CD4-positive, alpha-beta T cell treated with Interleukin-6 for 4 hours (primary cell): ENCODE data around the gene SPACA7.
"Not testable (repeated sequence)": the region's sequence is repeated elsewhere in the genome, so short reads cannot be mapped to it uniquely, and the experiment has no call there.

Source experiments
- DNase-seq: peaks from one replicate; pipeline ENCODE4 v3.0.0-alpha.2; 2020; ENCODE audit warnings: mixed read lengths

SPACA7 gene

DNA sequence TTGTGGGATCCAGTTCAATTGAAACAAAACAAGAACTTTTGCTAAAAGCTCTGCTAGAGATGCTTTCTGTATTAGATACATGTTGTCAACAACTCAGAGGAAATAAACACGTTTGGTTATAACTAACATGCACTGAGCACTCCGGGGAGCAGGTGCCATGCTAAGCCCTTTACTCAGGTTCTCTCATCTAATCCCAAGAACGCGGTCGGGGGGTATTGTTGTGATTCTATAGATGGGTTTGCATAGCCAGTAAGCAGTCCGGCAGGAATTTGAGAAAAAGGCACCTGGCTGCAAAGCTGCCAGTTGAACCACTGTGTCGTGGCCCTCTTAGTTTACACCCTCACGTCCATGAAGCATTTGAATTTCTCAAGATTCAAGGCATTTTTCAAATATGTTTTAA lies 24.3 kb upstream of the SPACA7 start:
- DNase-seq = no peak

GRCh38 chr13:112353856-112354255 lies 22.3 kb upstream of the SPACA7 start:
- no peak for DNase-seq

DNA sequence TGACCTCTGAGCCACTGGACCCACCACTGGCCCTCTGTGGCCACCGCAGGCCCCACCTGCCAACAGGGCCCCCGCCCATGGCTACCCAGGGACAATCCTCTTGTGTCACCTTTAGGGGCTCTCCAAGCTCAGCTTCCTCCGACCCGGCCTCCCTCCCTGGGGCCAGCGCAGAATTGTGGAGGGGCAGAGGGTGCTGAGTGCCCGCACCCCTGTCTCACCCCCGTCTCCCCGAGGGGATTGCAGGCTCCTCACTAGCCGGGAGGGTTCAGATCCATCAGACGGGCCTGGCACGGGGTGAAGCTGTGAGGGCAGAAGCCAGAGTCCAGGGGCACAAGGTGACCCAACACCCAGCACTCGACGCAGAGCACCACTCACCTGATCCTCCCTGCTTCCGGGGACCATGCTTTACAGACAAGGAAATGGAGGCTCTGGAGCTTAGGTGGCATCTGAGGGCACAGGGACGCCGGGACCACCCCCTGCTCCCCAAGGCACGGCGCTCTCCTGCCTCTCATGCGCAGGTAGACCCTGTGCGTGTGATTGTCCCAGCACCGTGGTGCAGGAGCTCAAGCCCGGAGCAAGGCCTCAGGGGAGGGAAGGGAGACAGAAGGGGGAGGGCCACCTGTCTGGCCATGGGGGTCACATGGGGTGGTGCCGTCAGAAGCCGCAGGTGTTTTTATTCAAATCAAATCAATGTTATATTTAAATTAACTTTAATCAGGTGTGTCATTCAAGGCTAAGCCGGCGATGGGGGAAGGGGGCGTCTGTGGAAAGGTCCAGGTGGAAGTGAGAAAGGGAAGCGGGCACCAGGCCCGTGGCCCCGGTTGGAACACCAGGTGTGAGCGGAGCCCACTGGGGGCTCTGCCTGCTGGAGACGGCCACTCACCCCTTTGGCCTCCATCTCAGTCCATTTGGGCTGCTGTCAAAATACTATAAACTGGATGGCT lies 21.6 kb upstream of the SPACA7 start:
- DNase-seq = no peak

DNA sequence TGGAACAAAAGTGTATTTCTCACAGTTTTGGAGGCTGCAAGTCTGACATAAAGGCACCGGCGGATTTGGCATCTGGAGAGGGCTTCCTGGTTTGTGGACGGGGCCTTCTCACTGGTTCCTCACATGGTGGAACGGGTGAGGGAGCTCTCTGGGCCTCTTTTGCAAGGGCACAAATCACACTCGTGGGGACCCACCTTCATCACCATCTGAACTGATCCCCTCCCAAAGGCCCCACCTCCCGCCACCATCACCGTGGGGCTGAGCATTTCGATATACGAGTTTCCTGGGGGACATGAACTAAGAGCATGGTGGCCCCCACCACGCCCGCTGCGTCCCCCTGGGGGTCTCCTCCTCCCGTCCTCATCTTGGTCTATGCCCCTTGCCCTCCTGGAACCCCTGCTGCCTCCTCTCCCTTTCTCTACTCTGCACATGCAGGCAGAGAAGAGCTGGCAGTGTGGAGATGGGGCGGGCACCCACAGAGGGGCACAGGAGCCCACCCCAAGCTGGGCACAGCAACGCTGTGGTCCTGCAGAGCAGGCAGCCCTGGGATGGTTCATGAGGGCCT lies 20.8 kb upstream of the SPACA7 start:
- no peak for DNase-seq

DNA sequence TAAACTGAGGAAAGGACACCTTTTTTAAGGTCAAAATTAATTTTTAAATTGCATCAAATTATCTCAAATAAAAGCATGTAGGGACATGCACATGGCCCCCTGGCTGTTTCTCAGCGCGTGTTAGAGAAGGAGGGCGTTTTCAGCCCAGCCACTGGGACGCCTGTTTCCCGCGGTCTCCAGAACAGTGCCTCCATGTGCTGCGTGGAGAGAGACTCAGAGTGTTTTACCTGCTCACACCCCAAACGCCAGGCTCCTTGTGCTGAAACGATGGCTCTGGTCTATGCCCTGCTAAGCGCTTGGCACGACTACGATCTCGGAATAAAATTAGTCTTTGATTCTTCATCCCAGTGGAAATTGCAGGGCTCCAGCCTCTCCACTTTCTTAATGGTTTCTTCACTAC lies 20.0 kb upstream of the SPACA7 start:
- DNase-seq = no peak

DNA sequence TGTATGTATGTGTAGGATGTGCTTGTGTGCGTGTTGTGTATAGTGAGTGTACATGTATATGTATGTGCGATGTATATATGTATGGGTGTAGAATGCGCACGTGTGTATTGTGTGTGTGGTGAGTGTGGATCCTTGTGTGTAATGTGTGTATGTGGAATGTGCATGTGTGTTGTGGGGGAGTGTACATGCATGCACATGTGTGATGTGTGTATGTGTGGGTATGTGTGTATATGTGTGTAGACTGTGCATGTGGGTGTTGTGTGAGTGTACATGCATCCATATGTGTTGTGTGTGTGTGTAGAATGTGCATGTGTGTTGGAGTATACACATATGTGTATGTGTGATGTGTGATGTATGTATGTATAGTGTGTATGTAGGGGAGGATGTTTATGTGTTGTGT lies 18.0 kb upstream of the SPACA7 start:
- no peak for DNase-seq

DNA sequence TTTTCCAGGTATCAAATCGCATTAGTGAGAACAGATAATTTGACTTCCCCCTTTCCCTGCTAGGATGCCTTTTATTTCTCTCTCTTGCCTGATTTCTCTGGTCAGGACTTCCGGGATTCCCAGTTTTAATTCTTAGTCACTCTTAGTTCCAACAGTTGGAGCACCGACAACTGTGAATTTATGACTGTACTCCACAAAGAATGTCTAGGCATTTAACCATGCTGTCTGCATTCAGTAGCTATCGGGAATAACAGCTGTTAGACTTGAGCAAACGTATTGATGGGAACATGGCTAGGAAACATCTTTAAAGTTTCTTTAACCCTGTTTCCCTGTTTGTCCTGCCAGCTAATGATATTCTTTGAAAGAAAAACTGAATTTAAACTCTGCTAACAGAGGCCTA lies 14.1 kb upstream of the SPACA7 start:
- DNase-seq = no peak

- no peak for DNase-seq
Measured at GRCh38 chr13:112363867-112364528, 12.2 kb upstream of the SPACA7 start.

DNA sequence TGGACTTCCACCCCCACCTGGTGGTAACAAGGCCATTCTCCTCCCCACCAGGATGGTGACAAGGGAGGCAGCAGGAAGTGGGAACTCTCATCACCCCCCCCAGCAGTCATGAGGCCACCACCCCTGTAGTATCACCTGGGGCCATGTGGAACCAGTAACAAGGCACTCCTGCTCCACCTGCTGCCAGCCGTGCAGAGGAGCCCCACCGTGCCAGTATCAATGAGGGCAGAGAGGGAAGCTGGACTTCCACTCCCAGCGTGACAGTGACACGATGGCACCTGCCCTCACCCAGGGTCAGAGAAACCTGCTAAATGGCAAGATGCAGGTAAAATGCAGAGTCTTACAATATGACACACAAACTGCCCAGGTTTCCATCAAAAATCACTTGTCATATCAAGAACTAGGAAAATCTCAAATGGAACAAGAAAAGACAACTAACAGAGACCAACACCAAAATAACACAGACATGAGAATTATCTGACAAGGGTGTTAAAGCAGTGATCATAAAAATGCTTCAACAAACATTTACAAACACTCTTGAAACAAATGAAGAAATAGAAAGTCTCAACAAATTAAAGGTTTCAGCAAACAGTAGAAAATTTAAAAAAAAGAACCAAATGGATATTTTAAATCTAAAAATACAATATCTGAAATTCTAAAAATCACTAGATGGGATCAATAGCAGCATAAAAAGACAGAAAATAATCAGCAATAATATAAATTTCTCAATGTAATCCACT lies 9.1 kb upstream of the SPACA7 start:
- DNase-seq = no peak

DNA sequence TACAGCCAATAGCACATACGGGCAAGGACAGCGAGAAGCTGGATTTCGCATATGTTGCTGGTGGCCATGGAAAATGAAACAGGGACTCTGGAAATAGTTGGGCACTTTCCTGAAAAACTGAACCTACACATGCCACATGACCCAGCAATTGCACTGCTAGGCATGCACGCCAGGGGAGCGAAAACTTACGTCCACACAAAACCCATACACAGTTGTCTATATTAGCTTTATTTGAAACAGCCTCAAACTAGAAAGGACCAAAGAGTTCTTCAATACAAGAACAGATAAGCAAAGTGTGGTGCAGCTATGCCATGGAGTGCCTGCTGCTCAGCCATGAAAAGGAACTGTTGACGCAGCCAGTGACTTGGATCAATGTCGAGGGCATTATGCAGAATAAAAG lies 7.3 kb upstream of the SPACA7 start:
- no peak for DNase-seq

- DNase-seq = no peak
Measured at GRCh38 chr13:112370311-112370710, 5.8 kb upstream of the SPACA7 start.

DNA sequence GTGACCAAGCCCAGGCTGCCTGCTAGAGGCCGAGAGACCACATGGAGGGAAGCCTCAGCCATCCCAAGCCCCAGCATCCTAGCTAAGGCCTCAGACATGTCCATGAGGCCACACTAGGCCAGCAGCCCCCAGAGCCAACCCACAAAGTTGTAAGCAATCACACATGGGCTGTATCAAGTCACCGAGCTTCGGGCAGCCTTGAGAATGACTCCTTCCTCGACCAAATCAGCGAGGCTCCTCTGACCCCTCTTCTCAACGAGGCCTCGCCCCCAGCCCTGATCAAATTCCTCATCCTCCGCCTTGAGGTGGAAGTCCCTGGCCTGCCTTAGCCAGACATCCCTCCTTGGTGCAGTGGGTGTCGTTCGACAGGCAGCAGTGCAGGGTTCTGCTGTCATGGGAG lies 1.9 kb upstream of the SPACA7 start:
- DNase-seq = no peak

DNA sequence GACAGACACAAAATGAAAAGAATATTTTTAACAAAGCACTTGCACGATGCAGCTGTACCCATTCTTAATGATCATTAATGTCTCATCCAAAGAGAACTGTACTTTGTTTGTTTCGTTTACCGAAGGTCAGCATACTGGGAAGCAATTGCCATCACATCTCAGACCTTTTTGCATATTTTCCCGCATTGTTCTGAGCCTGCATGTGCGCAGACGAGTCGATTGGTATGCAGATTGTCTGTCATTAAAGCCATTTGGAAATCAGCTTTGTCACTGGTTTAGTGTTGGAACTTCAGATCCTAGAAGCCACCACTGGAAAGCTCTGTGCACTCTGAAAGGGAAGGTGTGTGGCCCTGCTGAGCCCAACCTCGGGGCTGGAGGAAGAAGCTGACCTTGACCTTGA lies 15.6 kb downstream of the SPACA7 start:
- no peak for DNase-seq

GRCh38 chr13:112392719-112393118 lies 16.6 kb downstream of the SPACA7 start:
- no peak for DNase-seq

DNA sequence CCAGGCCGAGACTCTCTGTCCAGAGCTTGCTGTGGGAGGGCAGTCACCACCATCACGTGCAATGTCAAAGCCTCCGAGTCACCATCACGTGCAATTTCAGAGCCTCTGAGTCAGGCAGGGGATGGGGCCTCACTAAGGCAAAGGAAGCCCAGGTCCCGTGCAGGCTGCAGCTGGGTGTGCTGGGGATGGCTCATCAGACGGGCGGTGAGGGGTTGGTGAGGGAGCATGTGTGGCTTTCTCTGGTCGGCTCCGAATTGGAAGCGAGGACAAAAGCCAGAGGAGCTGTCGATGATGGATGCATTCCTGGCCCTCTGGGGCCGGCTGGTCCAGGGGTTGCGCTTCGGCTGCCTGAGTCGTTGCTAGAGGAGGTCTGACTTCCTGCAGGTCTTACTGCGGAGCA lies 18.9 kb downstream of the SPACA7 start:
- not testable (repeated sequence) for DNase-seq

GRCh38 chr13:112395941-112396340 lies 19.8 kb downstream of the SPACA7 start:
- DNase-seq = not testable (repeated sequence)

DNA sequence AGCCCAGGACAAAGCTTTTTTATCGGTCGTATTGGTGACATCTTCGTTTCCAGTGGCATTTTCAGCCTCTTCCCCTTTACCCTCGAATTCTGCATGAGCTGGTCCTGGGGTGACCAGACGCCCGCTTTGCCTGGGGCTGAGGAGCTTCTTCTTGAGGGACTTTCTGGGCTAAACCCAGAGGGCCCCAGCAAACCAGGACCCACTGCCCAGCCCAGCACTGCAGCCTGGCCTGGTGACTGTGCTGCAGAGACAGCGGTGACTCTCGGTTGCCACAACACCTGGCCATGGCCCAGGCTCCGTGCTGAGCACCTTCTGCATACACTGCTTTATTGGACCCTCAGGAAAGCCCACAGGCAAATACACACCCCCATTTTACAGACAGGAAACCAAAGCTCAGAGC lies 21.0 kb downstream of the SPACA7 start:
- DNase-seq = no peak

DNA sequence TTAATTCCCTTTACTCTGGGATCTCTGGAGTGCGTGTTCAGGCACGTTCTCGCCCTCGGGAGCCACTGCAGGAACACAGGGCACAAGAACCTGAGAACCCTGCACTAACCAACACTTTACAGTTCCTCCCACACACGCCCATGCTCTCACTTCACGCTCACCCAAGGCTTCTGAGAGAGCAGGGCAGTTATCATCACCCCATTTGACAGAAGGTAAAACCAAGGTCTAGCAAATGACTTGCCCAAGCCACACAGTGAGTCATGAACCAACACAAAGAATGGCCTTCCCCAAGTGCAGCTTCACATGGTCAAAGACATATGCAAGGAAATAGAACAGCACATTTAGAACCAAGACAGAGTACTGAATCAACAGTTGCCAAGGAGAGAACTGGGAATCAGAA lies 22.2 kb downstream of the SPACA7 start:
- DNase-seq = not testable (repeated sequence)

DNA sequence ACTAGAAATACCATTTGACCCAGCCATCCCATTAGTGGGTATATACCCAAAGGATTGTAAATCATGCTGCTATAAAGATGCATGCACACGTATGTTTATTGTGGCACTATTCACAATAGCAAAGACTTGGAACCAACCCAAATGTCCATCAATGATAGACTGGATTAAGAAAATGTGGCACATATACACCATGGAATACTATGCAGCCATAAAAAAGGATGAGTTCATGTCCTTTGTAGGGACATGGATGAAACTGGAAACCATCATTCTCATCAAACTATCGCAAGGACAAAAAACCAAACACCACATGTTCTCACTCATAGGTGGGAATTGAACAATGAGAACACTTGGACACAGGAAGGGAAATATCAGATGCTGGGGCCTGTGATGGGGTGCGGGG lies 33.7 kb downstream of the SPACA7 start:
- DNase-seq = not testable (repeated sequence)

GRCh38 chr13:112416647-112417046 lies 40.5 kb downstream of the SPACA7 start:
- no peak for DNase-seq

GRCh38 chr13:112417079-112417478 lies 40.9 kb downstream of the SPACA7 start:
- no peak for DNase-seq

GRCh38 chr13:112424098-112424497 lies 47.9 kb downstream of the SPACA7 start:
- DNase-seq = no peak

DNA sequence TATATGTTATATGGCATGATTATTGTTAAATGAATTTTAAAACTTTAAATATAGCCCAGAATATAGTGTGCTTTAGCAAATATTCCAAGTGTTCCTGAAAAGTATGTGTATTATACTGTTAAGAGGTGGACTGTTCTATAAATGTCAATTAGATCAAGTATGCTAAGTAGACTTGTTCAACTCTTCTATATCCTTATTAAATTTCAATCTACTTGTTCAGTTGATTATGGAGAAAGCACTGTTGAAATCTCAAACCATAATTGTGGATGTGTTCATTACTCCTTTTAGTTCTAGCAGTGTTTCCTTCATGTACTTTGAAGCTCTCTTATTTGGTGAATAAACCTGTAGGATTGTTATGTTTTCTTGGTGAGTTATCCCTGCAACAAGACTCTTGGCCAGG lies 52.5 kb downstream of the SPACA7 start:
- no peak for DNase-seq
